ENCODE data around the gene LMBR1L.
A peak's percentile ranks its signal among the peaks of the same experiment; 100 is the strongest.

LMBR1L gene

GRCh38 chr12:49069507-49070346 is 40.9 kb downstream of the LMBR1L start, which contains the start of gene RHEBL1:
Gene RHEBL1 (minus strand): TSS chr12:49069979. CDS start chr12:49069785, 194 bp downstream.
- Histone ChIP-seq H3K9me2 (replicated peaks; ENCODE audit: low read depth, low read length) (no peaks in the 10 kb centered on the region), H3K4me1 (ENCODE audit: insufficient read depth, low read length, poor library complexity, severe bottlenecking) (peaks cover 15% of the 10 kb centered on the region), H3K9me3 (ENCODE audit: insufficient read depth, low read depth, low read length) (no peaks in the 10 kb centered on the region), H4K20me1 (ENCODE audit: insufficient read depth, low read length, poor library complexity, severe bottlenecking) (no peaks in the 10 kb centered on the region), H2AFZ (ENCODE audit: low read length) (peak within 1 kb of the TSS; percentile 90), H3K27me3 (ENCODE audit: insufficient read depth, low read length, poor library complexity, severe bottlenecking) (no peaks in the 10 kb centered on the region), H3F3A (ENCODE audit: low read depth) (peaks cover 6% of the 10 kb centered on the region; the same call in 1 of the 2 replicates), H3K36me3 (ENCODE audit: insufficient read depth, low read length) (no peaks in the 10 kb centered on the region; the same call in 1 of the 2 replicates), H3K79me2 (ENCODE audit: insufficient read depth, low read length) (peaks cover 7% of the 10 kb centered on the region), H3K4me2 (ENCODE audit: low read depth, low read length, poor library complexity, severe bottlenecking) (peak within 1 kb of the TSS; percentile 94), H3K9ac (ENCODE audit: low read depth, low read length, poor library complexity, severe bottlenecking) (peak within 1 kb of the TSS; percentile 77), H3K4me3 (ENCODE audit: low read length, poor library complexity, severe bottlenecking) (peak within 1 kb of the TSS; percentile 81)
- peak; percentile 40; the same call in 1 of the 2 replicates for TF ChIP-seq CTCF (conservative IDR thresholded peaks at IDR 0.05; ENCODE audit: low read length)
- TF ChIP-seq EZH2phosphoT487 (IDR thresholded peaks at IDR 0.05; ENCODE audit: borderline replicate concordance) = no peak

- TF ChIP-seq EZH2phosphoT487 (IDR thresholded peaks at IDR 0.05; ENCODE audit: borderline replicate concordance) (no peak), CTCF (conservative IDR thresholded peaks at IDR 0.05; ENCODE audit: low read length) (no peak)
- H3F3A ChIP-seq (ENCODE audit: low read depth) = peaks cover 6% of the 10 kb centered on the region; the same call in 1 of the 2 replicates
- peak overlapping the region; percentile 81 for H3K4me3 ChIP-seq (ENCODE audit: low read length, poor library complexity, severe bottlenecking)
- H2AFZ ChIP-seq (ENCODE audit: low read length) = peak overlapping the region; percentile 90
- H3K9ac ChIP-seq (ENCODE audit: low read depth, low read length, poor library complexity, severe bottlenecking) = peak overlapping the region; percentile 77
- no peaks in the 10 kb centered on the region for H4K20me1 ChIP-seq (ENCODE audit: insufficient read depth, low read length, poor library complexity, severe bottlenecking)
- H3K36me3 ChIP-seq (ENCODE audit: insufficient read depth, low read length) = no peaks in the 10 kb centered on the region; the same call in 1 of the 2 replicates
- peak overlapping the region; percentile 94 for H3K4me2 ChIP-seq (ENCODE audit: low read depth, low read length, poor library complexity, severe bottlenecking)
- H3K9me3 ChIP-seq (ENCODE audit: insufficient read depth, low read depth, low read length) = no peaks in the 10 kb centered on the region
- H3K4me1 ChIP-seq (ENCODE audit: insufficient read depth, low read length, poor library complexity, severe bottlenecking) = peaks cover 15% of the 10 kb centered on the region
- H3K27me3 ChIP-seq (ENCODE audit: insufficient read depth, low read length, poor library complexity, severe bottlenecking) = no peaks in the 10 kb centered on the region
- no peaks in the 10 kb centered on the region for H3K9me2 ChIP-seq (replicated peaks; ENCODE audit: low read depth, low read length)
- peaks cover 7% of the 10 kb centered on the region for H3K79me2 ChIP-seq (ENCODE audit: insufficient read depth, low read length)
Measured at GRCh38 chr12:49068879-49069506, 41.7 kb downstream of the LMBR1L start.

GRCh38 chr12:49066120-49066519 is 44.5 kb downstream of the LMBR1L start:
- Histone ChIP-seq H3K9me2 (replicated peaks; ENCODE audit: low read depth, low read length) (no peaks in the 10 kb centered on the region), H3F3A (ENCODE audit: low read depth) (0 out of 2 replicates have a peak, but pooled peaks cover 3% of the 10 kb centered on the region), H3K4me3 (ENCODE audit: low read length, poor library complexity, severe bottlenecking) (no peak overlapping the region), H3K9me3 (ENCODE audit: insufficient read depth, low read depth, low read length) (no peaks in the 10 kb centered on the region), H2AFZ (ENCODE audit: low read length) (no peak overlapping the region), H3K9ac (ENCODE audit: low read depth, low read length, poor library complexity, severe bottlenecking) (no peak overlapping the region), H3K27me3 (ENCODE audit: insufficient read depth, low read length, poor library complexity, severe bottlenecking) (no peaks in the 10 kb centered on the region), H4K20me1 (ENCODE audit: insufficient read depth, low read length, poor library complexity, severe bottlenecking) (no peaks in the 10 kb centered on the region), H3K79me2 (ENCODE audit: insufficient read depth, low read length) (peaks cover 13% of the 10 kb centered on the region), H3K4me1 (ENCODE audit: insufficient read depth, low read length, poor library complexity, severe bottlenecking) (peaks cover 16% of the 10 kb centered on the region), H3K4me2 (ENCODE audit: low read depth, low read length, poor library complexity, severe bottlenecking) (no peak overlapping the region), H3K36me3 (ENCODE audit: insufficient read depth, low read length) (no peaks in the 10 kb centered on the region; the same call in 1 of the 2 replicates)
- TF ChIP-seq EZH2phosphoT487 (IDR thresholded peaks at IDR 0.05; ENCODE audit: borderline replicate concordance) = no peak
- no peak for TF ChIP-seq CTCF (conservative IDR thresholded peaks at IDR 0.05; ENCODE audit: low read length)

Measured in Loucy (cell line).